ENCODE measurements around the gene HDGFL2.
A peak's percentile ranks its signal among the peaks of the same experiment; 100 is the strongest.

Gene HDGFL2

GRCh38 chr19:4510435-4511255 is 38.5 kb downstream of the HDGFL2 start (continued):
- no peak for TF ChIP-seq ZNF518A (tag by site-specific recombination; conservative IDR thresholded peaks at IDR 0.05; ENCODE audit: low read depth)
- 0 out of 2 replicates have a peak, but pooled peaks have one; percentile 11 for TF ChIP-seq GLIS2 (tag by site-specific recombination; IDR thresholded peaks at IDR 0.05)

DNA sequence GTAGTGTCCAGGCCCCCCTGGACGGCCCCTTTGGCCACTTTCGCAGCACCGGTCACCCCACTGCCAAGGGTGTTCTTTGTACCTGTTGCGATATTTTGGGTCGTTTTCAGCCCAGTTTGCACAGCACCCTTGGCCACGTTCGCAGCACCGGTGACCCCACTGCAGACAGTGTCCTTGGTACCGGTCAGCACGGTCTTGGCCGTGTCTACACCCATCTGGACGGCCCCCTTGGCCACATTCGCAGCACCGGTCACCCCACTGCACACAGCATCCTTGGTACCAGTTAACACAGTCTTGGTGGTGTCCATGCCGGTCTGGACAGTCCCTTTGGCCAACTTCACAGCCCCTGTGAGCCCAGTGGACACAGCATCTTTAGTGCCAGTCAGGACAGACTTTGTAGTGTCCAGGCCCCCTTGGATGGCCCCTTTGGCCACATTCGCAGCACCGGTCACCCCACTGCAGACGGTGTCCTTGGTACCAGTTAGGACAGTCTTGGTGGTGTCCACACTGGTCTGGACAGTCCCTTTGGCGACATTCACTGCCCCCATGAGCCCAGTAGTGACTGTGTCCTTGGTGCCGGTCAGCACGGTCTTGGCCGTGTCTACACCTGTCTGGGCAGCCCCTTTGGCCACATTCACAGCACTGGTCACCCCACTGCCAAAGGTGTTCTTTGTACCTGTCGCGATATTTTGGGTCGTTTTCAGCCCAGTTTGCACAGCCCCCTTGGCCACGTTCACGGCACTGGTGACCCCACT is 39.4 kb downstream of the HDGFL2 start:
- H3K27ac ChIP-seq (ENCODE audit: extremely low read depth, low read depth, low read length) = no peak overlapping the region
- H3K4me1 ChIP-seq (ENCODE audit: control insufficient read depth, insufficient read depth, low read length) = no peaks in the 10 kb centered on the region
- H3K9me3 ChIP-seq (ENCODE audit: control insufficient read depth, insufficient read depth, low read depth, low read length) = no peaks in the 10 kb centered on the region
- TF ChIP-seq ZNF624 (tag by site-specific recombination; IDR thresholded peaks at IDR 0.05) (no peak), ZNF544 (tag by site-specific recombination; IDR thresholded peaks at IDR 0.05) (no peak), ZNF274 (IDR thresholded peaks at IDR 0.05; ENCODE audit: low read length) (no peak), ZNF274 (tag by site-specific recombination; IDR thresholded peaks at IDR 0.05; ENCODE audit: borderline replicate concordance) (no peak), ZNF157 (tag by site-specific recombination; IDR thresholded peaks at IDR 0.05) (no peak), ZNF426 (tag by site-specific recombination; IDR thresholded peaks at IDR 0.05) (no peak), ZNF747 (tag by site-specific recombination; IDR thresholded peaks at IDR 0.05) (no peak), ZNF501 (tag by site-specific recombination; IDR thresholded peaks at IDR 0.05) (no peak), ZNF596 (tag by site-specific recombination; IDR thresholded peaks at IDR 0.05) (no peak), ZNF248 (tag by site-specific recombination; IDR thresholded peaks at IDR 0.05) (no peak), ZNF571 (tag by site-specific recombination; IDR thresholded peaks at IDR 0.05) (no peak), ZNF169 (tag by site-specific recombination; IDR thresholded peaks at IDR 0.05) (no peak), ZNF837 (tag by site-specific recombination; IDR thresholded peaks at IDR 0.05) (no peak), EGR2 (tag by site-specific recombination; IDR thresholded peaks at IDR 0.05; ENCODE audit: low read depth) (no peak), OVOL3 (tag by site-specific recombination; IDR thresholded peaks at IDR 0.05) (no peak), ZBTB1 (tag by site-specific recombination; IDR thresholded peaks at IDR 0.05) (no peak), ZNF830 (tag by site-specific recombination; IDR thresholded peaks at IDR 0.05; ENCODE audit: low read depth) (no peak), ZNF341 (tag by site-specific recombination; IDR thresholded peaks at IDR 0.05; ENCODE audit: low read depth) (no peak)
- TF ChIP-seq, protein P1, sequence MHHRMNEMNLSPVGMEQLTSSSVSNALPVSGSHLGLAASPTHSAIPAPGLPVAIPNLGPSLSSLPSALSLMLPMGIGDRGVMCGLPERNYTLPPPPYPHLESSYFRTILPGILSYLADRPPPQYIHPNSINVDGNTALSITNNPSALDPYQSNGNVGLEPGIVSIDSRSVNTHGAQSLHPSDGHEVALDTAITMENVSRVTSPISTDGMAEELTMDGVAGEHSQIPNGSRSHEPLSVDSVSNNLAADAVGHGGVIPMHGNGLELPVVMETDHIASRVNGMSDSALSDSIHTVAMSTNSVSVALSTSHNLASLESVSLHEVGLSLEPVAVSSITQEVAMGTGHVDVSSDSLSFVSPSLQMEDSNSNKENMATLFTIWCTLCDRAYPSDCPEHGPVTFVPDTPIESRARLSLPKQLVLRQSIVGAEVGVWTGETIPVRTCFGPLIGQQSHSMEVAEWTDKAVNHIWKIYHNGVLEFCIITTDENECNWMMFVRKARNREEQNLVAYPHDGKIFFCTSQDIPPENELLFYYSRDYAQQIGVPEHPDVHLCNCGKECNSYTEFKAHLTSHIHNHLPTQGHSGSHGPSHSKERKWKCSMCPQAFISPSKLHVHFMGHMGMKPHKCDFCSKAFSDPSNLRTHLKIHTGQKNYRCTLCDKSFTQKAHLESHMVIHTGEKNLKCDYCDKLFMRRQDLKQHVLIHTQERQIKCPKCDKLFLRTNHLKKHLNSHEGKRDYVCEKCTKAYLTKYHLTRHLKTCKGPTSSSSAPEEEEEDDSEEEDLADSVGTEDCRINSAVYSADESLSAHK (tag by site-specific recombination; IDR thresholded peaks at IDR 0.05) = no peak
- TF ChIP-seq, protein P2, sequence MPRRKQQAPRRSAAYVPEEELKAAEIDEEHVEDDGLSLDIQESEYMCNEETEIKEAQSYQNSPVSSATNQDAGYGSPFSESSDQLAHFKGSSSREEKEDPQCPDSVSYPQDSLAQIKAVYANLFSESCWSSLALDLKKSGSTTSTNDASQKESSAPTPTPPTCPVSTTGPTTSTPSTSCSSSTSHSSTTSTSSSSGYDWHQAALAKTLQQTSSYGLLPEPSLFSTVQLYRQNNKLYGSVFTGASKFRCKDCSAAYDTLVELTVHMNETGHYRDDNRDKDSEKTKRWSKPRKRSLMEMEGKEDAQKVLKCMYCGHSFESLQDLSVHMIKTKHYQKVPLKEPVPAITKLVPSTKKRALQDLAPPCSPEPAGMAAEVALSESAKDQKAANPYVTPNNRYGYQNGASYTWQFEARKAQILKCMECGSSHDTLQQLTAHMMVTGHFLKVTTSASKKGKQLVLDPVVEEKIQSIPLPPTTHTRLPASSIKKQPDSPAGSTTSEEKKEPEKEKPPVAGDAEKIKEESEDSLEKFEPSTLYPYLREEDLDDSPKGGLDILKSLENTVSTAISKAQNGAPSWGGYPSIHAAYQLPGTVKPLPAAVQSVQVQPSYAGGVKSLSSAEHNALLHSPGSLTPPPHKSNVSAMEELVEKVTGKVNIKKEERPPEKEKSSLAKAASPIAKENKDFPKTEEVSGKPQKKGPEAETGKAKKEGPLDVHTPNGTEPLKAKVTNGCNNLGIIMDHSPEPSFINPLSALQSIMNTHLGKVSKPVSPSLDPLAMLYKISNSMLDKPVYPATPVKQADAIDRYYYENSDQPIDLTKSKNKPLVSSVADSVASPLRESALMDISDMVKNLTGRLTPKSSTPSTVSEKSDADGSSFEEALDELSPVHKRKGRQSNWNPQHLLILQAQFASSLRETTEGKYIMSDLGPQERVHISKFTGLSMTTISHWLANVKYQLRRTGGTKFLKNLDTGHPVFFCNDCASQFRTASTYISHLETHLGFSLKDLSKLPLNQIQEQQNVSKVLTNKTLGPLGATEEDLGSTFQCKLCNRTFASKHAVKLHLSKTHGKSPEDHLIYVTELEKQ (tag by site-specific recombination; IDR thresholded peaks at IDR 0.05; ENCODE audit: borderline replicate concordance) = no peak
- TF ChIP-seq, protein P3, sequence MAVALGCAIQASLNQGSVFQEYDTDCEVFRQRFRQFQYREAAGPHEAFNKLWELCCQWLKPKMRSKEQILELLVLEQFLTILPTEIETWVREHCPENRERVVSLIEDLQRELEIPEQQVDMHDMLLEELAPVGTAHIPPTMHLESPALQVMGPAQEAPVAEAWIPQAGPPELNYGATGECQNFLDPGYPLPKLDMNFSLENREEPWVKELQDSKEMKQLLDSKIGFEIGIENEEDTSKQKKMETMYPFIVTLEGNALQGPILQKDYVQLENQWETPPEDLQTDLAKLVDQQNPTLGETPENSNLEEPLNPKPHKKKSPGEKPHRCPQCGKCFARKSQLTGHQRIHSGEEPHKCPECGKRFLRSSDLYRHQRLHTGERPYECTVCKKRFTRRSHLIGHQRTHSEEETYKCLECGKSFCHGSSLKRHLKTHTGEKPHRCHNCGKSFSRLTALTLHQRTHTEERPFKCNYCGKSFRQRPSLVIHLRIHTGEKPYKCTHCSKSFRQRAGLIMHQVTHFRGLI (tag by site-specific recombination; IDR thresholded peaks at IDR 0.05) = no peak
- H3K36me3 ChIP-seq (ENCODE audit: control insufficient read depth in 2 of 2, insufficient read depth in 1 of 2, low read length in 2 of 2) = peaks cover 0 to 5% of the 10 kb centered on the region in 2 experiments; a peak in 2 of 3 replicates
- POLR2A ChIA-PET = no interaction called here
- CTCF ChIA-PET = no interaction called here
- H3K4me3 ChIP-seq (ENCODE audit: low read depth, low read length) = no peak overlapping the region

Measured in HEK293 (cell line).